ENCODE measurements around the gene MAP3K5.
"Not testable (repeated sequence)": the region's sequence is repeated elsewhere in the genome, so short reads cannot be mapped to it uniquely, and the experiment has no call there.

The MAP3K5 gene

DNA sequence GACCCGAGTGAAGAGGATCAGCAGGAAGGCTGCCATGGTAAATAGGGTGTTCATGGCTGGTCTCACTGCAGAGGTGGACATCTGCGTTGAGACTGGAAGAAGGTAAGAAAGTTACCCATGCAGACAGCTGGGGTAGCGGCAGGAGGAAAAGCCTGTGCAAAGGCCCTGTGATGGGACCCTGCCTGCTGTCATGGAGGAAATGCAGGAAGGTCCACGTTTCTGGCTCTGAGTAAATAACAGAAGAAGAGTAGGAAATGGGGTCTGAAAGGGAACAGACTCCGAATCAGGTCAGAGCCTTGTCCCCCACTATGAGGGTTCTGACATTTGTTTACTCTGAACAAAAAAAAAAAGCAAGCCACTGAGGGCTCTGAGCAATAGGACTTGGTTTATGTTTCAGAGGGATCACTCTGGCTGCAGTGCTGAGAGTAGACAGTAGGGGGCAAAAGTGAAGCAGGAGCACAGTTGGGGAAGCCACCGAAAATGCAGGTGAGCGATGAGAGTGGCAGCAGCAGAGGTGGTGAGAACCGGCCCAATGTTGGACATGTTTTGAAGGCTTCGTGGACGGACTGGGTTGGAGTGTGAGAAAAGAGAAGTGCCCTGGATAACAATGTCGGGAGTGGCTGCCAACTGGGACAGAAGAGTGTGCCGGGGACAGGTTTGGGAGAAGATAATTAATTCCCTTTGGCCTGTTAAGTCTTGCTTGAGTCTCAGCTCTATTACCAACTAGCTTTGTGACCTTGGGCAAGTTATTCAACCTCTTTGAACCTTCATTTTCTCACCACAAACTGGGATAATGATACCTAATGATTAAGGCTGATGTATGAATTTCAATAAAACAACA is 184.1 kb downstream of the MAP3K5 start:
- peak; percentile 77 for DNase-seq (ENCODE audit: low spot score)

- DNase-seq (ENCODE audit: low spot score), result no peak
Measured at GRCh38 chr6:136607204-136607931, 184.9 kb downstream of the MAP3K5 start.

DNA sequence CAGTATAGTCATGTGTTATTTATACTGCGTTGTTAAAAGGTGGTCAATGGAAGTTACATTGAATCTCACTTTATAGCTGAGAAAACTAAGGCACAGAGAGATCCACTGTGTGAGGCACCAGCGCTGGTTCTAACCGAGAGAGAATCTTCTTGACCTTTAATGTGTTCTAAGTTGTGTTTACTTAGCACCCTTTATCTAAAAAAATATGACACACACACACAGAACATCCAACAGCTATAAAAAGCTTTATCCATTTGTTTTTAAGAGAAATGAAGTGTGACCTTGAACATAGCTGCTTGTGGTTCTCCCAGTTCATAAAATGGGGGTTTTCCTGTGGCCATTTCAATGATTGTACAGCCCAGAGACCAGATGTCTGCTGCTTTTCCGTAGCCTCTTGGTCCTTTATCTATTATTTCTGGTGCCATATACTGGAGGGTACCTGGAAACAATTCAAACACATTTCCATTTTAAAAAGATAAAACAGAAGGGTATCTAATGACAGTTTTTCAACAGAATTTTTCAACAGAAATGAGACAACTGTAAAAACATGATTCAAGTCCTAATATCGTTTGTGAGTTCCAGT is 187.3 kb downstream of the MAP3K5 start:
- DNase-seq (ENCODE audit: low spot score), result no peak

- DNase-seq (ENCODE audit: low spot score), result no peak
Measured at GRCh38 chr6:136604328-136604825, 187.9 kb downstream of the MAP3K5 start.

- DNase-seq (ENCODE audit: low spot score), result no peak
Measured at GRCh38 chr6:136600818-136601217, 191.5 kb downstream of the MAP3K5 start.

DNA sequence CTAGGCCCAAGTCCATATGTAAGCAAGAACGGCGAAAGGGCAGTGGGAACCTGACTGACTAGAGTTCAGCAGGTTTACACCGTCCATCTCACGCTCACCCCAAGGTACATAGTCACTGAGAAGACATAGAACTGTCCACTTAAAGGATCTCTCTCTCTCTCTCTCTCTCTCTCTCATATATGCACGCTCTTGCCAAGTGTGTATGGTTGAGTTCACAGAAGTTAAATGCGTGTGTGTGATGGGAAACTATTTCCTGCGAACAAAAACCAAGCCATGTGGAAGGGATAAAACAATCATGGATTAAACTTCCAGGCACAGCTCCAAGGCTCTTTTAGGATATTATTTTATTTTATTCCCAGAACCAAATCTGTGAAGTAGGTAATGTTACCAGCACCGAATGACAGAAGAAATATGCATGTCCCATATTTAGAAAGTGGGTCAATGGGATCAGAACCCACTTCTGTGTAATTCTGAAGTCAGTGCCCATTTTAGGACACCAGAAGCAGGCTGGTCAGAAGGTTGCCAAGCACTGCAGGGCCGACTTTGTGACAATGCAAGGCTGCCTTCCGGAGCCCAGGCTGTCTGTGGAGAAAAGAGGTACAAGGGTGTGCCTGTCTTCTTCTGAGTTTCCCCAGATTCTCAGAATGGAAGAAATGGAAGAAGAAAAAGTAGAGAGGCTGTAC is 192.8 kb downstream of the MAP3K5 start:
- DNase-seq (ENCODE audit: low spot score), result no peak

- DNase-seq (ENCODE audit: low spot score), result no peak
Measured at GRCh38 chr6:136598048-136598447, 194.2 kb downstream of the MAP3K5 start.

GRCh38 chr6:136594671-136595070 is 197.6 kb downstream of the MAP3K5 start:
- no peak for DNase-seq (ENCODE audit: low spot score)

GRCh38 chr6:136593748-136594490 is 198.4 kb downstream of the MAP3K5 start:
- no peak for DNase-seq (ENCODE audit: low spot score)

DNA sequence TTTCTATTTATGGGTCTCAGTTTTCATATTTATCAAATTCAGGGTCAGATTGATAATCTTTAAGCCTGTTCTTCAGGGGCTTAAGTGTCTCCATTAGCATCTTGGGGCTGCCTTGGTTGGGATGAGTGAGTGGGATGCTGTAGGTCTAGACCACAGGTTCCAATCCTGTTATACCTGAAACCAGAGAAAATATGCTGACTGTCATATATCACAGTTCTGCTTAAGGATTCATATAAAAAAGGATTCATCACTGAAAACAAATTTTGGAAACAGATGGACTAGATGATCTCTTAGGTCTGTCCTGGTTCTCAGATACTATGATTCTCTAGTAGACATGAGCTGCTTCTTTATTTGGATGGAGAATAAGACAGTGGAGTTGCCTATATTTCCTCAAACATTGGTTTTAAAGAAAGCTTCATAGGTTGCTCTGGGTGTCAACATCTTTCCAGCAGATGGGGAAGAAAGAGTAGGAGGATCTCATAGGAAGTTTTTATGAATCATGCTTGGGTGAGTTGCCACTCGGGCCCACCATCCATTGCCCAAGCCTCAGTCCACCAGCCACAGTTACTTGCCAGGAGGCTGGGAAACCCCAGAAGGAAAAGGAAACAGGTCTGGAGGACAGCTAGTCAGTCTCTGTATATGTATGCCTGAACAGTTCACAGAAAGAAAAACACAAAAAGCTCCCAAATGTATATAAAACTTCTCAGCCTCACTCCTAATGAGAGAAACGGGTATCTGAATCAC is 199.2 kb downstream of the MAP3K5 start:
- DNase-seq (ENCODE audit: low spot score), result no peak

DNA sequence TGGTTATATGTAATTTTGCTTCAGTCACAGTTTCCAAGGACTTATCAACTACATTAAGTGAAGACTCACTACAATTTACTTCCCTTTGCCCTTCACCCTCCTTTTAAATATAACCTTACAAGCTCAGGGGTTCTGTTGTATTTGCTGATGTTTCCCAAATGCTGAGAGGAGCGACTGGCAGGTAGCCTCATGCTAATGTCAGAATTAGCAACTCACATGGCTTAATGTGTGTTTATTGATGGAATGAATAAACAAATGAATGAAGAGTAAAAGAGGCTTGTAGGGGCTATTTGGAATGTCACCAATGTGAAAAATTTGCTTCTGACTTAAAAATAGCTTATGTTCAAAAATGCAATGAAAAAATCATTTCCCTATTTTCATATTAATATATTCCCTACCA is 200.7 kb downstream of the MAP3K5 start:
- no peak for DNase-seq (ENCODE audit: low spot score)

- DNase-seq (ENCODE audit: low spot score), result not testable (repeated sequence)
Measured at GRCh38 chr6:136590846-136591245, 201.4 kb downstream of the MAP3K5 start.

GRCh38 chr6:136587527-136587926 is 204.8 kb downstream of the MAP3K5 start:
- DNase-seq (ENCODE audit: low spot score), result no peak

DNA sequence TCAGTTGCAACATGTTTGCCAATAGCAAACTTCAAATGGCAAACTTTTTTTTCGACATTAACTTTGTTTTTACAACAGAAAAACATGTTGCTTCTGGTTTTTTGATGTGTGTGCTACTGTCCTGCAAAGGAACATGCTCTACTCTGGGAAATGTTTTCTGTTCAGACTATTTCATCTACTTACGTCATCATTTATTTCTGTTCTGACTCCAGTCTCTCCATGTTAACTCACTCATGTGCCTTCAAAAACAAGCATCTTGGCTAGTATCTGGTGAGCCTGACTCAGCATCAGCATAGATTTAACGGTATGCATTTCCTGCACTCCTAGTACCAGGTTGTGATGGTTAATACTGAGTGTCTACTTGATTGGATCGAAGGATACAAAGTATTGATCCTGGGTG is 206.0 kb downstream of the MAP3K5 start:
- DNase-seq (ENCODE audit: low spot score), result peak; percentile 43

DNA sequence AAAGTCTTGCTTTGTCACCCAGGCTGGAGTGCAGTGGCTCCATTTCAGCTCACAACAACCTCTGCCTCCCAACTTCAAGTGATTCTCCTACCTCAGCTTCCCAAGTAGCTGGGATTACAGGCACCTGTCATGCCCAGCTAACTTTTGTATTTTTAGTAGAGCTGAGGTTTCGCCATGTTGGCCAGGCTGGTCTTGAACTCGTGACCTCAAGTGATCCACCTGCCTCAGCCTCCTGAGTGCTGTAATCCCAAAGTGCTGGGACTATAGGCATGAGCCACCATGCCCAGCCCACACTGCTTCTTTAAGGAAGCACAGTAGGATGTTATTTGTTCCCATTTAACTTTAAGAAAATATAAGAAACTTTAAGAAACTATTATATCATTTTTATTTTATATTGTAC is 206.8 kb downstream of the MAP3K5 start:
- DNase-seq (ENCODE audit: low spot score), result not testable (repeated sequence)

GRCh38 chr6:136584290-136584689 is 208.0 kb downstream of the MAP3K5 start:
- DNase-seq (ENCODE audit: low spot score), result not testable (repeated sequence)

GRCh38 chr6:136582711-136583471 is 209.4 kb downstream of the MAP3K5 start:
- DNase-seq (ENCODE audit: low spot score), result peak; percentile 69

DNA sequence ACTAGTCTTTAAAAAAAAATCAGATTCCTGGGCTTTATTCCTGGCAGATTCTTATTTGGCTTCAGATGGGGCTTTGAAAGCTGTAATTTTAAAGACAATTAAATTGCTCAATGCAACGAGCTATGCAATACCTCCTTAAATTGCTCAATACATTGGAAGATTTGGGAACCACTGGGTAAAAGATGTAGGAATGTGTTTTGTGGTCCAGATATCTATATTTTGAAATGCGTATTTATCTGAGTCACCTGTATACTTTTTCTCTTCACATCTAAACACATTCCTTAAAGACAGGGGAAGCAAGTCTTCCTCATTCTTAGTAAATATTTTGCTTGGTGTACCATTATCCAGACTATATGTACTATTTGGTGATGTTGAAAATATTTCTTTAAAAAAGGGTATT is 212.5 kb downstream of the MAP3K5 start:
- no peak for DNase-seq (ENCODE audit: low spot score)

GRCh38 chr6:136576821-136577220 is 215.5 kb downstream of the MAP3K5 start:
- no peak for DNase-seq (ENCODE audit: low spot score)

DNA sequence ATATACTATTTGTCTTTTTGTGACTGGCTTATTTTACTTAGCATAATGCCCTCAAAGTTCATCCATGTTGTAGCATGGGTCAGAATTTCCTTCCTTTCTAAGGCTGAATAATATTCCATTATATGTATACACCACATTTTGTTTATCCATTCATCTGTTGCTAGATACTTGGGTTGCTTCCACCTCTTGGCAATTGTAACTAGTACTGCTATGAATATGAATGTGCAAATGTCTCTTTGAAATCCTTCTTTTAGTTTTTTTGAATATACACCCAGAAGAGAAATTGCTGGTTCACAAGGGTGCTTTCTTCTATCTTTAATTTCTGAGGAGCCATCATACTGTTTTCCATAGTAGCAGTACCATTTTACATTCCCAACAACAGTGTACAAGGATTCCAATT is 220.8 kb downstream of the MAP3K5 start:
- DNase-seq (ENCODE audit: low spot score), result no peak
